H9 (cell line): ENCODE data around the gene MTA3. TPM values are rescaled to one million over a fixed set of nuclear protein-coding genes. Genes with fewer than 3 reads are reported as not detected.

Experiments used
- DNase-seq: peaks from one replicate; pipeline ENCODE4 v3.0.0-alpha.2; 2017
- H2AFZ ChIP-seq: one replicate; pipeline ENCODE4 v1.6.1; 2013; ENCODE audit warnings: mild to moderate bottlenecking, low read length, control low read depth, moderate library complexity
- H2AK5ac ChIP-seq: 2 replicates; pipeline ENCODE4 v1.6.1; 2013; ENCODE audit warnings: low read length, control low read depth, mixed read lengths; ENCODE audit not compliant: insufficient read length
- H2BK120ac ChIP-seq: one replicate; pipeline ENCODE4 v1.6.1; 2013; ENCODE audit warnings: low read depth, mild to moderate bottlenecking, low read length, control low read depth, inconsistent platforms; ENCODE audit not compliant: poor library complexity, severe bottlenecking
- H2BK12ac ChIP-seq: 2 replicates; pipeline ENCODE4 v1.6.1; 2013; ENCODE audit warnings: low read length, control low read depth, mixed read lengths, low read depth; ENCODE audit not compliant: insufficient read length
- H2BK15ac ChIP-seq: 2 replicates; pipeline ENCODE4 v1.6.1; 2013; ENCODE audit warnings: low read depth, low read length, control low read depth
- H2BK20ac ChIP-seq: one replicate; pipeline ENCODE4 v1.6.1; 2013; ENCODE audit warnings: low read depth, mild to moderate bottlenecking, low read length, control low read depth, inconsistent platforms; ENCODE audit not compliant: poor library complexity, severe bottlenecking
- H2BK5ac ChIP-seq: 2 replicates; pipeline ENCODE4 v1.6.1; 2013; ENCODE audit warnings: low read length, control low read depth, mixed read lengths; ENCODE audit not compliant: insufficient read length
- H3K14ac ChIP-seq: 2 replicates; pipeline ENCODE4 v1.6.1; 2013; ENCODE audit warnings: low read length, control low read depth; ENCODE audit not compliant: insufficient read depth
- H3K18ac ChIP-seq: 2 replicates; pipeline ENCODE4 v1.6.1; 2013; ENCODE audit warnings: low read depth, mild to moderate bottlenecking, mixed read lengths, low read length, control low read depth; ENCODE audit not compliant: insufficient read length
- H3K23ac ChIP-seq: 2 replicates; pipeline ENCODE4 v1.6.1; 2013; ENCODE audit warnings: low read length, control low read depth, mixed read lengths, low read depth; ENCODE audit not compliant: insufficient read length
- H3K23me2 ChIP-seq: 2 replicates; pipeline ENCODE4 v1.6.1; 2013; ENCODE audit warnings: low read depth, mild to moderate bottlenecking, mixed read lengths, low read length, control low read depth; ENCODE audit not compliant: insufficient read length, poor library complexity, severe bottlenecking
- H3K27ac ChIP-seq: 2 replicates; pipeline ENCODE4 v1.5.1; 2013; ENCODE audit warnings: low read length, control low read depth, mixed read lengths, low read depth; ENCODE audit not compliant: insufficient read length
- H3K27me3 ChIP-seq: 2 replicates; pipeline ENCODE4 v1.6.1; 2013; ENCODE audit warnings: low read length, control low read depth, inconsistent platforms; ENCODE audit not compliant: insufficient read depth
- H3K4ac ChIP-seq: 2 replicates; pipeline ENCODE4 v1.6.1; 2013; ENCODE audit warnings: low read depth, mild to moderate bottlenecking, control low read depth, inconsistent platforms, low read length, moderate library complexity
- H3K4me1 ChIP-seq: 2 replicates; pipeline ENCODE4 v1.6.1; 2013; ENCODE audit warnings: low read length, control low read depth, inconsistent platforms; ENCODE audit not compliant: insufficient read depth
- H3K4me2 ChIP-seq: 2 replicates; pipeline ENCODE4 v1.6.1; 2013; ENCODE audit warnings: low read length, control low read depth, mixed read lengths; ENCODE audit not compliant: insufficient read length, insufficient read depth
- H3K56ac ChIP-seq: 2 replicates; pipeline ENCODE4 v1.6.1; 2013; ENCODE audit warnings: low read depth, mild to moderate bottlenecking, mixed read lengths, low read length, control low read depth; ENCODE audit not compliant: insufficient read length
- H3K79me1 ChIP-seq: 2 replicates; pipeline ENCODE4 v1.6.1; 2013; ENCODE audit warnings: low read depth, mild to moderate bottlenecking, moderate library complexity, low read length, control low read depth, inconsistent platforms; ENCODE audit not compliant: insufficient read depth, poor library complexity, severe bottlenecking
- H3K79me2 ChIP-seq: 2 replicates; pipeline ENCODE4 v1.6.1; 2013; ENCODE audit warnings: low read length, control low read depth, inconsistent platforms; ENCODE audit not compliant: insufficient read depth
- H3K9ac ChIP-seq: 2 replicates; pipeline ENCODE4 v1.6.1; 2013; ENCODE audit warnings: low read length, control low read depth, mixed read lengths; ENCODE audit not compliant: insufficient read length; ENCODE audit errors: extremely low read depth
- H3K9me3 ChIP-seq: one replicate; pipeline ENCODE4 v1.6.1; 2013; ENCODE audit warnings: low read depth, low read length, inconsistent platforms; ENCODE audit not compliant: control insufficient read depth
- H3T11ph ChIP-seq: one replicate; pipeline ENCODE4 v1.6.1; 2013; ENCODE audit warnings: mild to moderate bottlenecking, low read length, control low read depth, inconsistent platforms
- H4K20me1 ChIP-seq: one replicate; pipeline ENCODE4 v1.6.1; 2013; ENCODE audit not compliant: control insufficient read depth, insufficient read length, insufficient read depth
- H4K5ac ChIP-seq: 2 replicates; pipeline ENCODE4 v1.6.1; 2013; ENCODE audit warnings: low read depth, mild to moderate bottlenecking, mixed read lengths, low read length, control low read depth; ENCODE audit not compliant: insufficient read length
- H4K8ac ChIP-seq: replicated peaks from 2 replicates; pipeline ENCODE4 v1.6.1; 2013; ENCODE audit warnings: low read length, control low read depth, mixed read lengths, low read depth; ENCODE audit not compliant: insufficient read length
- H4K91ac ChIP-seq: 2 replicates; pipeline ENCODE4 v1.6.1; 2013; ENCODE audit warnings: low read depth, mild to moderate bottlenecking, moderate library complexity, mixed read lengths, low read length, control low read depth; ENCODE audit not compliant: insufficient read length
- H3K27ac Mint-ChIP-seq, 3 experiments: 2 replicates in 2 of 3; 3 replicates in 1 of 3; pipeline ENCODE4 v1.8.0; 2020 to 2021; ENCODE audit warnings: mixed read lengths in 3 of 3, mild to moderate bottlenecking in 1 of 3, moderate library complexity in 1 of 3
- H3K27me3 Mint-ChIP-seq: 2 replicates; pipeline ENCODE4 v1.8.0; 2021; ENCODE audit warnings: low read depth, mild to moderate bottlenecking, moderate library complexity, mixed read lengths
- H3K36me3 Mint-ChIP-seq, 3 experiments: 2 replicates in 2 of 3; 3 replicates in 1 of 3; pipeline ENCODE4 v1.8.0; 2020 to 2021; ENCODE audit warnings: low read depth in 3 of 3, mixed read lengths in 3 of 3; ENCODE audit not compliant: insufficient read depth in 1 of 3
- H3K4me1 Mint-ChIP-seq, 2 experiments: 2 replicates each; pipeline ENCODE4 v1.8.0; 2020; ENCODE audit warnings: mixed read lengths in 2 of 2
- H3K4me3 Mint-ChIP-seq, 2 experiments: 2 replicates in 1 of 2; 3 replicates in 1 of 2; pipeline ENCODE4 v1.8.0; 2020 to 2021; ENCODE audit warnings: mild to moderate bottlenecking in 2 of 2, mixed read lengths in 2 of 2, moderate library complexity in 1 of 2
- H3K9me3 Mint-ChIP-seq, 2 experiments: 2 replicates in 1 of 2; 3 replicates in 1 of 2; pipeline ENCODE4 v1.8.0; 2020; ENCODE audit warnings: mild to moderate bottlenecking in 2 of 2, mixed read lengths in 2 of 2, moderate library complexity in 1 of 2
- WGBS: extraction: QIAGEN DNeasy Blood & Tissue Kit; methylation state at CpG from one replicate; pipeline ENCODE4 v1.1.7; 2013; ENCODE audit warnings: missing lambda C conversion rate, low lambda C conversion rate, mixed read lengths; ENCODE audit not compliant: insufficient read length; ENCODE audit errors: extremely low coverage; 5-methylcytosine and 5-hydroxymethylcytosine counted together
- total RNA-seq: library from RNA; stranded (reverse); gene quantifications from 2 replicates; pipeline ENCODE4 v1.2.1, GENCODE V29; 2021
- TF ChIP-seq, protein P1 (sequence below): fragments of 200-600 bp; sonication (generic); conservative IDR thresholded peaks from 3 replicates; pipeline ENCODE4 v1.8.0; 2021; ENCODE audit warnings: antibody characterized with exemption, mild to moderate bottlenecking

MTA3 gene
- total RNA-seq, 1 experiment from 2014 or later = 253 TPM

DNA sequence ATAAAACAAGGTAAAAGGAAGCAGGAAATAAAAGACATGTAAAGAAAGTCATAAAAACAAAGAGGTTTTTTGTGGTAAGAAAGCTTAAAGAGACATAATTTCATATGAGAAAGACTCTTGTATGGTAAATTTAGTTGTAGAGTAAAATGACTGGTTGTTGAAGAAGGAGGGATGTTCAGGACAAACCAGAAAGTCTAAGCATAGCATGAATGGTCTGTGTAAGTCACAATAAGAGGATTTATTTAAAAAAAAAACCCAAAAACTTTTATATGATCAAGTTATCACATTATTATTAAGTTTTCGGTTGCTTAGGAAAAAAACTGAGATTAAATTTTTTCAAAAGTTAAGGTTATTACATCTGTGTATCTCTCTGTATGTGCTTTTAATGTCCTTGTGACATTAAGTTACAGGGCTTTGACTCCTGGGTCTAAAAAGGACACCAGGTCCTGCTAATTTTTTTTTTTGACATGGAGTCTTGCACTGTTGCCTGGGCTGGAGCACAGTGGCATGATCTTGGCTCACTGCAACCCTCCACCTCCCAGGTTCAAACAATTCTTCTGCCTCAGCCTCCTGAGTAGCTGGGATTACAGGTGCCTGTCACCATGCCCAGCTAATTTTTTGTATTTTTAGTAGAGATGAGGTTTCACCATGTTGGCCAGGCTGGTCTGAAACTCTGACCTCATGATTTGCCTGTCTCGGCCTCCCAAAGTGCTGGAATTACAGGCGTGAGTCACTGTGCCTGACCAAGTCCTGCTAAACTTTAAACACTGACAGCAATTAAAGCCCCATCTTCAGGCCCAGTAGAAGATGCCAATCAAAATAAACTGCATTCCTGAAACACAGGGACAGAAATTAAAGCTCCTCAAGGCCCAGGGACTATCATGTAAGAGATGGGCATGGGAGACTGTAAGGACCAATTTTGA lies 209.7 kb downstream of the MTA3 start:
- Mint-ChIP-seq H3K36me3 (peaks cover 17 to 59% (median 44%) of the 10 kb centered on the region in 3 experiments), H3K4me3 (no peak overlapping the region), H3K9me3 (peaks cover 49 to 54% of the 10 kb centered on the region in 2 experiments), H3K4me1 (peaks cover 11 to 20% of the 10 kb centered on the region in 2 experiments), H3K27ac (no peak overlapping the region), H3K27me3 (no peaks in the 10 kb centered on the region; the same call in 1 of the 2 replicates)
- no peak overlapping the region for H2BK20ac ChIP-seq
- TF ChIP-seq, protein P1, sequence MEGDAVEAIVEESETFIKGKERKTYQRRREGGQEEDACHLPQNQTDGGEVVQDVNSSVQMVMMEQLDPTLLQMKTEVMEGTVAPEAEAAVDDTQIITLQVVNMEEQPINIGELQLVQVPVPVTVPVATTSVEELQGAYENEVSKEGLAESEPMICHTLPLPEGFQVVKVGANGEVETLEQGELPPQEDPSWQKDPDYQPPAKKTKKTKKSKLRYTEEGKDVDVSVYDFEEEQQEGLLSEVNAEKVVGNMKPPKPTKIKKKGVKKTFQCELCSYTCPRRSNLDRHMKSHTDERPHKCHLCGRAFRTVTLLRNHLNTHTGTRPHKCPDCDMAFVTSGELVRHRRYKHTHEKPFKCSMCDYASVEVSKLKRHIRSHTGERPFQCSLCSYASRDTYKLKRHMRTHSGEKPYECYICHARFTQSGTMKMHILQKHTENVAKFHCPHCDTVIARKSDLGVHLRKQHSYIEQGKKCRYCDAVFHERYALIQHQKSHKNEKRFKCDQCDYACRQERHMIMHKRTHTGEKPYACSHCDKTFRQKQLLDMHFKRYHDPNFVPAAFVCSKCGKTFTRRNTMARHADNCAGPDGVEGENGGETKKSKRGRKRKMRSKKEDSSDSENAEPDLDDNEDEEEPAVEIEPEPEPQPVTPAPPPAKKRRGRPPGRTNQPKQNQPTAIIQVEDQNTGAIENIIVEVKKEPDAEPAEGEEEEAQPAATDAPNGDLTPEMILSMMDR = no peak
- H3K14ac ChIP-seq = no peak overlapping the region
- H3K18ac ChIP-seq = no peak overlapping the region
- H3K79me1 ChIP-seq = no peaks in the 10 kb centered on the region
- H3K79me2 ChIP-seq = no peaks in the 10 kb centered on the region
- H2BK5ac ChIP-seq = no peak overlapping the region
- H2AK5ac ChIP-seq = no peak overlapping the region
- no peak overlapping the region for H3K4ac ChIP-seq
- peaks cover 7% of the 10 kb centered on the region for H3K9me3 ChIP-seq
- H3T11ph ChIP-seq = no peak overlapping the region
- H3K27ac ChIP-seq = no peak overlapping the region
- H3K4me2 ChIP-seq = no peak overlapping the region
- H3K4me1 ChIP-seq = peaks cover 4% of the 10 kb centered on the region; the same call in 1 of the 2 replicates
- no peak overlapping the region for H4K91ac ChIP-seq
- no peaks in the 10 kb centered on the region for H4K20me1 ChIP-seq
- H4K5ac ChIP-seq = no peak overlapping the region
- no peak overlapping the region for H3K9ac ChIP-seq
- no peak for DNase-seq
- no peak overlapping the region for H2BK15ac ChIP-seq
- no peak overlapping the region for H3K56ac ChIP-seq
- no peaks in the 10 kb centered on the region for H3K27me3 ChIP-seq
- H2BK12ac ChIP-seq = no peak overlapping the region
- no peak overlapping the region for H3K23ac ChIP-seq
- no CpG with 5 or more reads among the region's 3 CpGs for WGBS
- H2AFZ ChIP-seq = no peak overlapping the region
- no peak overlapping the region for H4K8ac ChIP-seq
- H3K23me2 ChIP-seq = no peaks in the 10 kb centered on the region
- H2BK120ac ChIP-seq = no peak overlapping the region
